ENCODE data around the gene BBX.

DNA sequence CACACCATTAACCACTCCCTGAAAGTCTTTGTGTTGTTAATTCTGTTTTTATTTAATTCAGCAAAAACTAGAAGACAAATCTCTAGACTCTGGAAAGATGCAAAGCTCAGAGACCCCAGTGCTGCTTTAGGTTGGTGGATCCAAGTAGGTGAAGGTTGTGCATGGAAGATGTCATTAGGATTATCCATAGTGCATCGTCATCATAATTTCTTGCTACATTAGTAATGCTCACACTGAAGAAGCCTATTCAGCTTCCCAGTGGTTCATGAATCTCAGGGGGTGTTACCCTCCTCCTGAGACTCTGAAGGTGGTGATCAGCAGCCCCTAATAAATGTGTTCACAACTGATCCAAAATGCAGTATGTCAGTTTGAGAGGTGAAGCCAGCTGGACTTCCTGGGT is 295.3 kb downstream of the BBX start:
- TF ChIP-seq, protein P1, sequence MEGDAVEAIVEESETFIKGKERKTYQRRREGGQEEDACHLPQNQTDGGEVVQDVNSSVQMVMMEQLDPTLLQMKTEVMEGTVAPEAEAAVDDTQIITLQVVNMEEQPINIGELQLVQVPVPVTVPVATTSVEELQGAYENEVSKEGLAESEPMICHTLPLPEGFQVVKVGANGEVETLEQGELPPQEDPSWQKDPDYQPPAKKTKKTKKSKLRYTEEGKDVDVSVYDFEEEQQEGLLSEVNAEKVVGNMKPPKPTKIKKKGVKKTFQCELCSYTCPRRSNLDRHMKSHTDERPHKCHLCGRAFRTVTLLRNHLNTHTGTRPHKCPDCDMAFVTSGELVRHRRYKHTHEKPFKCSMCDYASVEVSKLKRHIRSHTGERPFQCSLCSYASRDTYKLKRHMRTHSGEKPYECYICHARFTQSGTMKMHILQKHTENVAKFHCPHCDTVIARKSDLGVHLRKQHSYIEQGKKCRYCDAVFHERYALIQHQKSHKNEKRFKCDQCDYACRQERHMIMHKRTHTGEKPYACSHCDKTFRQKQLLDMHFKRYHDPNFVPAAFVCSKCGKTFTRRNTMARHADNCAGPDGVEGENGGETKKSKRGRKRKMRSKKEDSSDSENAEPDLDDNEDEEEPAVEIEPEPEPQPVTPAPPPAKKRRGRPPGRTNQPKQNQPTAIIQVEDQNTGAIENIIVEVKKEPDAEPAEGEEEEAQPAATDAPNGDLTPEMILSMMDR (IDR thresholded peaks at IDR 0.05), result no peak
- no peak for TF ChIP-seq POLR2A (IDR thresholded peaks at IDR 0.05)
